Smooth muscle cell (in vitro differentiated cells): ENCODE measurements around the gene CFAP299. TPM values are rescaled to one million over a fixed set of nuclear protein-coding genes. Genes with fewer than 3 reads are reported as not detected.

Experiments used
- DNase-seq: peaks from one replicate; lab custom pipeline; 2025; ENCODE audit not compliant: unreplicated experiment; lab: John Stamatoyannopoulos, UW
- H2AFZ ChIP-seq: fragments of 200-600 bp; sonication (generic); 2 replicates; pipeline ENCODE4 v1.6.0; 2016; ENCODE audit warnings: antibody characterized with exemption, low read depth, mild to moderate bottlenecking
- H3F3A ChIP-seq: fragments of 200-600 bp; sonication (generic); 2 replicates; pipeline ENCODE4 v1.6.0; 2017; ENCODE audit warnings: antibody characterized with exemption, low read depth
- H3K27ac ChIP-seq: fragments of 200-600 bp; sonication (generic); 2 replicates; pipeline ENCODE4 v1.5.1; 2016; ENCODE audit warnings: low read depth, mild to moderate bottlenecking
- H3K27me3 ChIP-seq: fragments of 200-600 bp; sonication (generic); 2 replicates; pipeline ENCODE4 v1.6.1; 2016; ENCODE audit warnings: low read depth, mild to moderate bottlenecking
- H3K36me3 ChIP-seq: fragments of 200-600 bp; sonication (generic); 2 replicates; pipeline ENCODE4 v1.5.1; 2016; ENCODE audit warnings: low read depth
- H3K4me1 ChIP-seq: fragments of 200-600 bp; sonication (generic); 2 replicates; pipeline ENCODE4 v1.5.1; 2016; ENCODE audit warnings: low read depth
- H3K4me2 ChIP-seq: fragments of 200-600 bp; sonication (generic); 2 replicates; pipeline ENCODE4 v1.6.0; 2016; ENCODE audit warnings: mild to moderate bottlenecking
- H3K4me3 ChIP-seq: fragments of 200-600 bp; sonication (generic); 2 replicates; pipeline ENCODE4 v1.5.1; 2016; ENCODE audit warnings: mild to moderate bottlenecking
- H3K79me2 ChIP-seq: fragments of 200-600 bp; sonication (generic); 2 replicates; pipeline ENCODE4 v1.6.0; 2016; ENCODE audit warnings: low read depth, mild to moderate bottlenecking
- H3K9ac ChIP-seq: fragments of 200-600 bp; sonication (generic); 2 replicates; pipeline ENCODE4 v1.6.0; 2016; ENCODE audit warnings: low read depth
- H3K9me3 ChIP-seq: fragments of 200-600 bp; sonication (generic); replicated peaks from 2 replicates; pipeline ENCODE4 v1.5.1; 2016; ENCODE audit warnings: low read depth
- H4K20me1 ChIP-seq: fragments of 200-600 bp; sonication (generic); 2 replicates; pipeline ENCODE4 v1.6.0; 2016; ENCODE audit warnings: low read depth
- CTCF ChIP-seq: fragments of 200-600 bp; sonication (generic); IDR thresholded peaks from 2 replicates; pipeline ENCODE4 v1.5.1; 2017; ENCODE audit warnings: borderline replicate concordance, mild to moderate bottlenecking, antibody characterized with exemption; ENCODE audit not compliant: insufficient read depth, poor library complexity, severe bottlenecking
- WGBS: methylation state at CpG from one replicate; pipeline ENCODE4 v1.1.7; 2016; ENCODE audit warnings: low lambda C conversion rate; 5-methylcytosine and 5-hydroxymethylcytosine counted together
- polyA plus RNA-seq: library from polyadenylated mRNA; unstranded; fragments of >200 nt; fragmentation: Nextera tagmentation; extraction: Ambion mirVana; gene quantifications from 2 replicates; pipeline ENCODE4 v1.2.1, GENCODE V29; 2016
- total RNA-seq: library from RNA; depleted of rRNA; stranded (reverse); fragments of >200 nt; gene quantifications from 2 replicates; pipeline ENCODE4 v1.2.3, GENCODE V29; 2014

CFAP299 gene
- total and polyA plus RNA-seq, 2 experiments from 2014 or later = not detected

- no peaks in the 10 kb centered on the region for H3F3A ChIP-seq
- H4K20me1 ChIP-seq = no peaks in the 10 kb centered on the region
- DNase-seq = no peak
- 88% methylated on average over 2 of the region's 2 CpGs for WGBS
- no peak overlapping the region for H3K27ac ChIP-seq
- no peaks in the 10 kb centered on the region for H3K79me2 ChIP-seq
- H3K4me3 ChIP-seq = no peak overlapping the region
- no peak overlapping the region for H3K9ac ChIP-seq
- TF ChIP-seq CTCF = no peak
- no peak overlapping the region for H2AFZ ChIP-seq
- H3K4me2 ChIP-seq = no peak overlapping the region
- no peaks in the 10 kb centered on the region for H3K27me3 ChIP-seq
- no peaks in the 10 kb centered on the region for H3K9me3 ChIP-seq
- no peaks in the 10 kb centered on the region for H3K36me3 ChIP-seq
- H3K4me1 ChIP-seq = no peaks in the 10 kb centered on the region
Observed at GRCh38 chr4:80417019-80417418, 81.5 kb downstream of the CFAP299 start.

- no peaks in the 10 kb centered on the region for H3K79me2 ChIP-seq
- TF ChIP-seq CTCF = no peak
- no peak overlapping the region for H3K4me2 ChIP-seq
- H4K20me1 ChIP-seq = no peaks in the 10 kb centered on the region
- no peaks in the 10 kb centered on the region for H3K4me1 ChIP-seq
- no peak overlapping the region for H3K4me3 ChIP-seq
- no peaks in the 10 kb centered on the region for H3F3A ChIP-seq
- no peaks in the 10 kb centered on the region for H3K27me3 ChIP-seq
- no peaks in the 10 kb centered on the region for H3K36me3 ChIP-seq
- 67% methylated on average over 1 of the region's 1 CpG for WGBS
- no peaks in the 10 kb centered on the region for H3K9me3 ChIP-seq
- H3K27ac ChIP-seq = no peak overlapping the region
- DNase-seq = no peak
- no peak overlapping the region for H3K9ac ChIP-seq
- no peak overlapping the region for H2AFZ ChIP-seq
Observed at GRCh38 chr4:80419946-80420345, 84.4 kb downstream of the CFAP299 start.

GRCh38 chr4:80420638-80421037, 85.1 kb downstream of the CFAP299 start:
- Histone ChIP-seq H3K27me3 (no peaks in the 10 kb centered on the region), H3K9me3 (no peaks in the 10 kb centered on the region), H3F3A (no peaks in the 10 kb centered on the region), H4K20me1 (no peaks in the 10 kb centered on the region), H3K27ac (no peak overlapping the region), H3K4me2 (no peak overlapping the region), H3K9ac (no peak overlapping the region), H3K36me3 (no peaks in the 10 kb centered on the region), H3K4me3 (no peak overlapping the region), H3K4me1 (no peaks in the 10 kb centered on the region), H3K79me2 (no peaks in the 10 kb centered on the region), H2AFZ (no peak overlapping the region)
- TF ChIP-seq CTCF = no peak
- 100% methylated on average over 1 of the region's 1 CpG for WGBS
- no peak for DNase-seq

GRCh38 chr4:80422727-80423404, 87.3 kb downstream of the CFAP299 start:
- Histone ChIP-seq H3K79me2 (no peaks in the 10 kb centered on the region), H2AFZ (no peak overlapping the region), H3K9me3 (no peaks in the 10 kb centered on the region), H3K9ac (no peak overlapping the region), H4K20me1 (no peaks in the 10 kb centered on the region), H3K4me3 (no peak overlapping the region), H3F3A (no peaks in the 10 kb centered on the region), H3K27me3 (no peaks in the 10 kb centered on the region), H3K4me1 (no peaks in the 10 kb centered on the region), H3K4me2 (no peak overlapping the region), H3K27ac (no peak overlapping the region), H3K36me3 (no peaks in the 10 kb centered on the region)
- no peak for DNase-seq
- no peak for TF ChIP-seq CTCF
- WGBS = 90% methylated on average over 1 of the region's 1 CpG
